PC-3 (cell line): ENCODE data around the gene FAM222A. TPM values are rescaled to one million over a fixed set of nuclear protein-coding genes. Genes with fewer than 3 reads are reported as not detected.

Experiments used
- ATAC-seq: fragments of 200-7000 bp; cut with Tn5 transposase; 2 replicates; pipeline ENCODE4 v1.9.1; 2020; ENCODE audit warnings: mild to moderate bottlenecking, moderate library complexity
- BruUV-seq: library from RNA; stranded (reverse); fragments of 400-500 nt; replicated peaks from 2 replicates; lab custom pipeline; 2021; lab: Mats Ljungman, UMichigan
- CTCF ChIA-PET: fragments of 300-600 bp; sonication (Branson Sonifier 250); formaldehyde crosslinking; loops from one replicate; lab custom pipeline; 2022; ENCODE audit warnings: antibody characterized with exemption; lab: Charles Lee
- POLR2A ChIA-PET: fragments of 300-600 bp; sonication (Branson Sonifier 250); formaldehyde crosslinking; loops from one replicate; lab custom pipeline; 2022; ENCODE audit warnings: antibody characterized with exemption; ENCODE audit not compliant: unreplicated experiment; lab: Charles Lee
- DNase-seq: peaks from one replicate; pipeline ENCODE4 v3.0.0-alpha.2; 2015
- H2AFZ ChIP-seq: fragments of 300-600 bp; sonication (generic); 2 replicates; pipeline ENCODE4 v1.6.0; 2016; ENCODE audit warnings: antibody characterized with exemption, low read length
- H3F3A ChIP-seq: fragments of 300-600 bp; sonication (generic); one replicate; pipeline ENCODE4 v1.6.0; 2017; ENCODE audit warnings: antibody characterized with exemption, low read length, control low read depth, mild to moderate bottlenecking; ENCODE audit not compliant: unreplicated experiment
- H3K27ac ChIP-seq: fragments of 300-600 bp; sonication (generic); 2 replicates; pipeline ENCODE4 v1.5.1; 2016; ENCODE audit warnings: mild to moderate bottlenecking, low read length
- H3K27me3 ChIP-seq: fragments of 300-600 bp; sonication (generic); 2 replicates; pipeline ENCODE4 v1.6.1; 2016; ENCODE audit warnings: low read length, mixed read lengths
- H3K36me3 ChIP-seq: fragments of 300-600 bp; sonication (generic); 2 replicates; pipeline ENCODE4 v1.6.1; 2016; ENCODE audit warnings: low read depth, mixed run types, low read length, mixed read lengths
- H3K4me1 ChIP-seq: fragments of 300-600 bp; sonication (generic); 2 replicates; pipeline ENCODE4 v1.5.1; 2016; ENCODE audit warnings: low read length; ENCODE audit not compliant: insufficient read depth
- H3K4me2 ChIP-seq: fragments of 300-600 bp; sonication (generic); 2 replicates; pipeline ENCODE4 v1.6.0; 2016; ENCODE audit warnings: low read length
- H3K4me3 ChIP-seq: fragments of 300-600 bp; sonication (generic); 2 replicates; pipeline ENCODE4 v1.5.1; 2016; ENCODE audit warnings: mild to moderate bottlenecking, low read length, mixed read lengths
- H3K79me2 ChIP-seq: fragments of 300-600 bp; sonication (generic); 2 replicates; pipeline ENCODE4 v1.6.1; 2017; ENCODE audit warnings: low read length, mixed read lengths
- H3K9ac ChIP-seq: fragments of 300-600 bp; sonication (generic); 2 replicates; pipeline ENCODE4 v1.6.0; 2016; ENCODE audit warnings: mild to moderate bottlenecking, low read length
- H3K9me2 ChIP-seq: fragments of 300-600 bp; sonication (generic); replicated peaks from 2 replicates; pipeline ENCODE4 v1.6.1; 2016; ENCODE audit warnings: mixed run types, low read length, mixed read lengths
- H3K9me3 ChIP-seq: fragments of 300-600 bp; sonication (generic); 2 replicates; pipeline ENCODE4 v1.6.1; 2016; ENCODE audit warnings: low read length, mixed read lengths
- H4K20me1 ChIP-seq: fragments of 300-600 bp; sonication (generic); 2 replicates; pipeline ENCODE4 v1.6.1; 2016; ENCODE audit warnings: low read length, mixed read lengths
- EZH2 ChIP-seq: fragments of 300-600 bp; sonication (generic); IDR thresholded peaks from one replicate; pipeline ENCODE4 v1.6.1; 2017; ENCODE audit warnings: antibody characterized with exemption, mild to moderate bottlenecking, low read length; ENCODE audit not compliant: unreplicated experiment
- EZH2phosphoT487 ChIP-seq: fragments of 300-600 bp; sonication (generic); IDR thresholded peaks from 2 replicates; pipeline ENCODE4 v1.6.1; 2018; ENCODE audit warnings: mild to moderate bottlenecking, antibody characterized with exemption, low read length, borderline replicate concordance
- intact Hi-C: fragments of 100-400 bp; cut with micrococcal nuclease; formaldehyde crosslinking; loops from 2 replicates; pipeline ENCODE4 v1.9.0; 2023
- total RNA-seq: library from RNA; depleted of rRNA; stranded (reverse); fragments of >200 nt; gene quantifications from 2 replicates; pipeline ENCODE4 v1.2.3, GENCODE V29; 2014
- TF ChIP-seq, protein P1 (sequence below): fragments of 300-600 bp; sonication (generic); conservative IDR thresholded peaks from 2 replicates; pipeline ENCODE4 v1.5.1; 2017; ENCODE audit warnings: antibody characterized with exemption, low read depth, mild to moderate bottlenecking, low read length

FAM222A gene
- total RNA-seq, 1 experiment from 2014 or later: 11.7 TPM

DNA sequence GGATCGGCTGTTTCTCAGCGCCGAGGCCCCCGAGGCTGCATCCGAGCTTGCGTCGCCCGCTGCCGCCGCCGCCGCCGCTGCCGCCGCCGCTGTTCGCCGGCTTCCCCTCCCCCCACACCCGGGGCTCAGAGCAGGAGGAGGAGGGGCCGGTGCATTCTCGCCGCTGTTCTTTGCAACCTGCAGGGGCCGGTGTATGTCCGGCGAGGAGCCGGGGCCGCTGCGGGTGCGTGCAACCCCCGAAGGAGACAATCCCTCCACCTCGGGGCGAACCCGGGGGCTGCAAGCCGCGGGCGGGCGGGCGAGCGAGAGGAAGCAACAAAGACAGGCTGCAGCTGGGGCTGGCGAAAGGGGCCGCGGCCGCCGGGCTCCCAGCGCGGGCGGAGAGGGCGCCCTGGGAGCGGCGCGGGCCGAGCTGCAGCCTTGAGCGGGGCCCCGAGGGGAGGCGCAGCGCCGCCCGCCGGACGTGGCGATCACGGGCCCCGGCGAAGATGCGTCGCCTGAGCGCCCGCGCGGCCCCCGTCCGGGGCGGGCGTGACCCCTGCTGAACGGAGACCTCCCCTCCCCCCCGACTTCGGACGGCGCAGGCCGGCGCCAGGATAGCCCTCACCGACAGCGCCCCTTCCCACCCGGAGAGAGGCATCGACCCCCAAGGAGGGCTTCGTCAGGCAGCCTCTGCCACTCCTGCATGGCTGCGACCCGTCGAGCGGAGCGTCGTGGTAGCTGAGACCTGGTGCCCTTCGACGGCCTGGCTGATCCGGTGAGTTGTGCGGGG lies 702 bp downstream of the FAM222A start:
- BruUV-seq: no TSS peak
- ATAC-seq: peak; percentile 30
- Histone ChIP-seq H2AFZ (peak overlapping the region; percentile 62), H3K79me2 (no peaks in the 10 kb centered on the region), H3K4me3 (peak overlapping the region; percentile 78), H3K36me3 (no peaks in the 10 kb centered on the region), H3K4me1 (peaks cover 25% of the 10 kb centered on the region), H3F3A (no peaks in the 10 kb centered on the region), H3K27ac (no peak overlapping the region), H3K9me3 (no peaks in the 10 kb centered on the region), H3K9me2 (no peaks in the 10 kb centered on the region), H3K9ac (no peak overlapping the region; the same call in 1 of the 2 replicates), H3K27me3 (no peaks in the 10 kb centered on the region), H3K4me2 (peak overlapping the region; percentile 93), H4K20me1 (no peaks in the 10 kb centered on the region; the same call in 1 of the 2 replicates)
- ChIA-PET POLR2A (interaction anchor here (0.7 kb wide), 2 partner anchors 9 to 145 kb away, joined by 3 to 4 read pairs; no protein-coding TSS in a partner anchor), CTCF (interaction anchor here (0.5 to 1.7 kb wide), 3 partner anchors 117 to 286 kb away, joined by 3 to 7 read pairs (median 3); partner anchors contain the start of gene MVK)
- TF ChIP-seq EZH2phosphoT487 (no peak), EZH2 (no peak)
- TF ChIP-seq, protein P1, sequence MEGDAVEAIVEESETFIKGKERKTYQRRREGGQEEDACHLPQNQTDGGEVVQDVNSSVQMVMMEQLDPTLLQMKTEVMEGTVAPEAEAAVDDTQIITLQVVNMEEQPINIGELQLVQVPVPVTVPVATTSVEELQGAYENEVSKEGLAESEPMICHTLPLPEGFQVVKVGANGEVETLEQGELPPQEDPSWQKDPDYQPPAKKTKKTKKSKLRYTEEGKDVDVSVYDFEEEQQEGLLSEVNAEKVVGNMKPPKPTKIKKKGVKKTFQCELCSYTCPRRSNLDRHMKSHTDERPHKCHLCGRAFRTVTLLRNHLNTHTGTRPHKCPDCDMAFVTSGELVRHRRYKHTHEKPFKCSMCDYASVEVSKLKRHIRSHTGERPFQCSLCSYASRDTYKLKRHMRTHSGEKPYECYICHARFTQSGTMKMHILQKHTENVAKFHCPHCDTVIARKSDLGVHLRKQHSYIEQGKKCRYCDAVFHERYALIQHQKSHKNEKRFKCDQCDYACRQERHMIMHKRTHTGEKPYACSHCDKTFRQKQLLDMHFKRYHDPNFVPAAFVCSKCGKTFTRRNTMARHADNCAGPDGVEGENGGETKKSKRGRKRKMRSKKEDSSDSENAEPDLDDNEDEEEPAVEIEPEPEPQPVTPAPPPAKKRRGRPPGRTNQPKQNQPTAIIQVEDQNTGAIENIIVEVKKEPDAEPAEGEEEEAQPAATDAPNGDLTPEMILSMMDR: peak; percentile 45
- peak; percentile 60 for DNase-seq
- intact Hi-C loops: loop anchor here (1.0 kb wide), 1 partner anchor 117 kb away; no protein-coding TSS in a partner anchor

DNA sequence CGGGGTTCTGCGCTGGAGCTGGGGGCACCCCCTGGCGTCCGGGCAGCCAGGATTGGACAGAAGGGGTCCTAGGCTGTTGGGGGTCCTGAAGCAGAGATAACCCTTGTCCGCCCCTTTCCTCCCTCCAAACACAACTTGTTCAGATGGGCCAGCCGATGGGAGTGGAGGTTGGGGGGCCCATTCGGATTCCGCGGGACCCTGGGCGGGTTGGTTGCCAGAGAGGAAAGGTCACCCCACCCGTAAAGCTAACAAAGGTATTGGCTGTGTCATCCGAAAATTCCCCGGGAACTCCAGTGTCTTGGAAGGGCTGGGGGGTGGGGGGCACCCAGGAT lies 1.3 kb downstream of the FAM222A start:
- peak overlapping the region; percentile 28; the same call in 1 of the 2 replicates for H2AFZ ChIP-seq
- no peaks in the 10 kb centered on the region for H3K36me3 ChIP-seq
- DNase-seq: no peak
- intact Hi-C loops: loop anchor here (1.0 kb wide), 1 partner anchor 118 kb away; no protein-coding TSS in a partner anchor
- no peak for ATAC-seq
- BruUV-seq: TSS peak; percentile 38
- H4K20me1 ChIP-seq: no peaks in the 10 kb centered on the region; the same call in 1 of the 2 replicates
- H3K4me3 ChIP-seq: peak overlapping the region; percentile 78
- TF ChIP-seq EZH2 (no peak), EZH2phosphoT487 (no peak)
- TF ChIP-seq, protein P1: no peak
- H3K4me1 ChIP-seq: peaks cover 19% of the 10 kb centered on the region
- H3F3A ChIP-seq: no peaks in the 10 kb centered on the region
- H3K9me3 ChIP-seq: no peaks in the 10 kb centered on the region
- no peaks in the 10 kb centered on the region for H3K9me2 ChIP-seq
- peak overlapping the region; percentile 93 for H3K4me2 ChIP-seq
- no peak overlapping the region for H3K27ac ChIP-seq
- CTCF ChIA-PET: interaction anchor here (1.0 to 1.7 kb wide), 2 partner anchors 117 to 287 kb away, joined by 3 to 7 read pairs; no protein-coding TSS in a partner anchor
- H3K27me3 ChIP-seq: no peaks in the 10 kb centered on the region
- POLR2A ChIA-PET: interaction anchor here (0.7 kb wide), 1 partner anchor 10 kb away, joined by 4 read pairs; no protein-coding TSS in a partner anchor
- no peaks in the 10 kb centered on the region for H3K79me2 ChIP-seq
- H3K9ac ChIP-seq: no peak overlapping the region
